Measurements from ENCODE around the gene TAC3. TPM values are rescaled to one million over a fixed set of nuclear protein-coding genes. Genes with fewer than 3 reads are reported as not detected.
"Not testable (repeated sequence)": the region's sequence is repeated elsewhere in the genome, so short reads cannot be mapped to it uniquely, and the experiment has no call there.

Gene TAC3
- total RNA-seq, 1 donor from 2014 or later = 0.31 TPM

DNA sequence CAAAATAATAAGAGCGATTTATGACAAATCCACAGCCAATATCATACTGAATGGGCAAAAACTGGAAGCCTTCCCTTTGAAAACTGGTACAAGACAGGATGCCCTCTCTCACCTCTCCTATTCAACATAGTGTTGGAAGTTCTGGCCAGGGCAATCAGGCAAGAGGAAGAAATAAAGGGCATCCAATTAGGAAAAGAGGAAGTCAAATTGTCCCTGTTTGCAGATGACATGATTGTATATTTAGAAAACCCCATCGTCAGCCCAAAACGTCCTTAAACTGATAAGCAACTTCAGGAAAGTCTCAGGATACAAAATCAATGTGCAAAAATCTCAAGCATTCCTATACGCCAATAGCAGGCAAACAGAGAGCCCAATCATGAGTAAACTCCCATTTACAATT is 54.1 kb downstream of the TAC3 start:
- H3K36me3 Mint-ChIP-seq; H3K27ac Mint-ChIP-seq; DNase-seq (ENCODE audit: low spot score in 2 of 2, unreplicated experiment in 2 of 2); H3K27me3 Mint-ChIP-seq (ENCODE audit: low read depth); H3K4me1 Mint-ChIP-seq; H3K4me3 Mint-ChIP-seq: not testable (repeated sequence)
- H3K9me3 Mint-ChIP-seq = peaks cover 24% of the 10 kb centered on the region

Other genes with a start within 250 kb of the TAC3 start
- 0.20 to 0.40 TPM (median 0.29 TPM) in 3 replicates for gene SDR9C7, start 82.1 kb downstream of the TAC3 start, total RNA-seq
- gene RDH16, start 58.9 kb downstream of the TAC3 start, total RNA-seq = 1.00 to 1.3 TPM (median 1.1 TPM) in 3 replicates
- gene ZBTB39, start 10.0 kb downstream of the TAC3 start, total RNA-seq = 19.1 to 19.6 TPM (median 19.2 TPM) in 3 replicates
- gene MYO1A, start 33.6 kb upstream of the TAC3 start, total RNA-seq = 0.22 to 0.59 TPM (median 0.27 TPM) in 3 replicates
- gene NEMP1, start 62.3 kb upstream of the TAC3 start, total RNA-seq = 19.7 to 23.2 TPM (median 21.8 TPM) in 3 replicates
- 52.7 to 53.7 TPM (median 52.9 TPM) in 3 replicates for gene NAB2, start 72.6 kb upstream of the TAC3 start, total RNA-seq
- 151 to 167 TPM (median 160 TPM) in 3 replicates for gene STAT6, start 94.8 kb upstream of the TAC3 start, total RNA-seq
- gene LRP1, start 112.0 kb upstream of the TAC3 start, total RNA-seq = 229 to 253 TPM (median 243 TPM) in 3 replicates
- not detected in 3 replicates for gene LRP1-AS, start 131.1 kb upstream of the TAC3 start, total RNA-seq
- 3.3 to 3.8 TPM (median 3.6 TPM) in 3 replicates for gene NXPH4, start 200.3 kb upstream of the TAC3 start, total RNA-seq
- gene SHMT2, start 213.2 kb upstream of the TAC3 start, total RNA-seq = 78.7 to 83.7 TPM (median 78.8 TPM) in 3 replicates
- 9.8 to 11.3 TPM (median 10.6 TPM) in 3 replicates for gene STAC3, start 234.7 kb upstream of the TAC3 start, total RNA-seq

Measured in mesothelial cell of epicardium (in vitro differentiated cells).